Prostate gland (tissue), 2 donors: ENCODE measurements around the gene SINHCAF. TPM values are rescaled to one million over a fixed set of nuclear protein-coding genes. Genes with fewer than 3 reads are reported as not detected.

Experiments used
- DNase-seq: peaks from one replicate; pipeline ENCODE4 v3.0.0-alpha.2; 2019; ENCODE audit warnings: low spot score
- H3K27ac ChIP-seq, 2 donors: fragments of 200-600 bp; sonication (generic); 2 replicates each; pipeline ENCODE4 v1.5.1; 2017 to 2019
- H3K27me3 ChIP-seq: fragments of 200-600 bp; sonication (generic); replicated peaks from 2 replicates; pipeline ENCODE4 v1.5.1; 2019; ENCODE audit not compliant: insufficient read depth
- H3K36me3 ChIP-seq, 2 donors: fragments of 200-600 bp; sonication (generic); 1 replicate in 1 of 2; 2 replicates in 1 of 2; pipeline versions ENCODE4 v1.5.1 to v1.8.1; 2017 to 2019
- H3K4me1 ChIP-seq: fragments of 200-600 bp; sonication (generic); replicated peaks from 2 replicates; pipeline ENCODE4 v1.5.1; 2019
- H3K4me3 ChIP-seq, 2 donors: fragments of 200-600 bp; sonication (generic); 2 replicates each; pipeline ENCODE4 v1.5.1; 2017 to 2019
- H3K9me3 ChIP-seq: fragments of 200-600 bp; sonication (generic); 2 replicates; pipeline ENCODE4 v1.5.1; 2017
- POLR2A ChIP-seq: fragments of 450-650 bp; IDR thresholded peaks from one replicate; pipeline ENCODE4 v1.6.1; 2016; ENCODE audit warnings: antibody characterized with exemption, mild to moderate bottlenecking
- POLR2AphosphoS5 ChIP-seq: sonication (generic); formaldehyde crosslinking; IDR thresholded peaks from one replicate; pipeline ENCODE4 v1.6.1; 2017; ENCODE audit warnings: antibody characterized with exemption
- WGBS: methylation state at CpG from one replicate; pipeline ENCODE4 v1.1.5; 2018; 5-methylcytosine and 5-hydroxymethylcytosine counted together
- intact Hi-C: fragments of 100-400 bp; cut with DNase I; formaldehyde crosslinking; loops from one replicate; pipeline ENCODE4 v1.14.2; 2022
- total RNA-seq, 2 donors: library from RNA; depleted of rRNA; stranded (reverse); fragments of >200 nt; gene quantifications; one replicate each; pipeline ENCODE4 v1.1.0, GENCODE V29; 2016
- TF ChIP-seq, protein P1 (sequence below), 4 experiments: fragments of 200-600 bp in 2 of 4; fragments of 450-650 bp in 2 of 4; sonication (generic) in 2 of 4; IDR thresholded peaks; 1 replicate in 3 of 4; 2 replicates in 1 of 4; pipeline ENCODE4 v1.5.1; 2016 to 2019; ENCODE audit warnings: antibody characterized with exemption in 4 of 4, mild to moderate bottlenecking in 2 of 4, moderate library complexity in 2 of 4

The SINHCAF gene
- total RNA-seq, 2 donors from 2014 or later, result 69.1 to 74.1 TPM

DNA sequence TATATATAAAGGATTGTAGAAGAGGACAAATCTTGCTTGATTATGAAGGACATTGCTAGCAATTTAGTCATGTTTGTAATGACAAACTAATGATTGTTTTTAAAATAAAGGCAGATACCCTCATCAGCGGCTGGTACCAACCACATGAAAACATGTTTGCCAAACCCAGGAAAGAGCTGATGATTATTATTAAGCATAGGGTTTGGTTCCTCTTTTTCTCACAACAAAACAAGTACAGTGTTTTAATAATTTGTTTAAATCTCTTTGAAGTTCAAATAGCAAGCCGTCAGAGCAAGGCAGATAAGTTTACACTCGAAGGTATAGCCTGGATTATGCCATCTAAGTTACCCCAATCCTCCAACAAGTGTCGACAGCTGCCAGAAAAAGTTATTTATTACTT is 5.3 kb upstream of the SINHCAF start:
- intact Hi-C loops, result no loop called here
- Histone ChIP-seq H3K4me3 (no peak overlapping the region), H3K27me3 (no peaks in the 10 kb centered on the region), H3K4me1 (no peaks in the 10 kb centered on the region), H3K27ac (no peak overlapping the region), H3K9me3 (no peaks in the 10 kb centered on the region), H3K36me3 (no peaks in the 10 kb centered on the region)
- TF ChIP-seq POLR2A (no peak), POLR2AphosphoS5 (no peak)
- TF ChIP-seq, protein P1, sequence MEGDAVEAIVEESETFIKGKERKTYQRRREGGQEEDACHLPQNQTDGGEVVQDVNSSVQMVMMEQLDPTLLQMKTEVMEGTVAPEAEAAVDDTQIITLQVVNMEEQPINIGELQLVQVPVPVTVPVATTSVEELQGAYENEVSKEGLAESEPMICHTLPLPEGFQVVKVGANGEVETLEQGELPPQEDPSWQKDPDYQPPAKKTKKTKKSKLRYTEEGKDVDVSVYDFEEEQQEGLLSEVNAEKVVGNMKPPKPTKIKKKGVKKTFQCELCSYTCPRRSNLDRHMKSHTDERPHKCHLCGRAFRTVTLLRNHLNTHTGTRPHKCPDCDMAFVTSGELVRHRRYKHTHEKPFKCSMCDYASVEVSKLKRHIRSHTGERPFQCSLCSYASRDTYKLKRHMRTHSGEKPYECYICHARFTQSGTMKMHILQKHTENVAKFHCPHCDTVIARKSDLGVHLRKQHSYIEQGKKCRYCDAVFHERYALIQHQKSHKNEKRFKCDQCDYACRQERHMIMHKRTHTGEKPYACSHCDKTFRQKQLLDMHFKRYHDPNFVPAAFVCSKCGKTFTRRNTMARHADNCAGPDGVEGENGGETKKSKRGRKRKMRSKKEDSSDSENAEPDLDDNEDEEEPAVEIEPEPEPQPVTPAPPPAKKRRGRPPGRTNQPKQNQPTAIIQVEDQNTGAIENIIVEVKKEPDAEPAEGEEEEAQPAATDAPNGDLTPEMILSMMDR (IDR thresholded peaks at IDR 0.05), result no peak
- no peak for DNase-seq
- 74% methylated on average over 4 of the region's 4 CpGs for WGBS

DNA sequence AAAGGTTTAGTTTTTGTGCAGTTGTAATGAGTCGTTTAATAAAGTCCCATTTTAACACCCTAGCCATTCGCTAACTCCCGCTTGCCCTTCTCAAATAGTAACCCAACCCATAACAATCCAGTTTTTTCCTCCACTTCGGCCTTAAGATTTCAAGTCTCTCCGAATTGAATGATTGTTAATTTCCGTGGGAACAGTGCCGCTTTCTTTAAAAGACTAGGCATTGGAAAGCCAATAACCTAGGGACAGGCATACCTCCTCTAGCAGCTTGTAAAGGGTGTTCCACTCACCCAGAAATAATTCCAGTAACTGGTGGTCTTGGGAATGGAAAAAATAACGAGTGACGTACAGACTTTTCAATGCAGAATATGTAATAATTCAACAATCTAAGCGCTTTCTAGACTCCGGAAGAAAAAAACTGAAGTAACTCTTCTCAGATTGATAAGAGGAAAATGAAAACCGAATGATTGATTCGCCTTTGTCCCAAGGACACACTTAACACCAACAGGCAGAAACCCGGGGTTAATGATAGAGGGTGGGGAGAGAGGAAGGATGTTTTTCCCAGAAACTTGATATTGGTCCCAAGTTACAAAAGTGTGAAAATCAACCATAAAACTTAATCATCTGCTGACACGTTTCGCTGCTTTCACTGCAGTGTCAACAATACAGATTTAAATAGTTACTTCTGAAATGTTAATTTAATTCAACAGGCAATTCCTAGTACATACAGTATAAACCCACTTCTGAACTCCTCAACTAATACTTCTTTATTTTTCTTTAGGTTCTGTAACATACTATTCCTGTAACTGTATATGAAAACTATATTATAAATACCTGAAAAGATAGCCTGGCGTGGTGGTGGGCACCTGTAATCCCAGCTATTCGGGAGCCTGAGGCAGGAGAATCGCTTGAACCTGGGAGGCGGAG is 1.0 kb upstream of the SINHCAF start:
- TF ChIP-seq, protein P1 (IDR thresholded peaks at IDR 0.05), result no peak
- no peak for TF ChIP-seq POLR2A
- TF ChIP-seq POLR2AphosphoS5, result no peak
- H3K9me3 ChIP-seq, result no peaks in the 10 kb centered on the region
- intact Hi-C loops, result no loop called here
- H3K4me3 ChIP-seq, result peak overlapping the region in 1 of 2 donors; percentile 67
- H3K27ac ChIP-seq, result peak overlapping the region; percentile 92 to 93
- H3K27me3 ChIP-seq, result no peaks in the 10 kb centered on the region
- WGBS, result 50% methylated on average over 20 of the region's 20 CpGs
- no peaks in the 10 kb centered on the region for H3K36me3 ChIP-seq
- DNase-seq, result no peak
- no peaks in the 10 kb centered on the region for H3K4me1 ChIP-seq

DNA sequence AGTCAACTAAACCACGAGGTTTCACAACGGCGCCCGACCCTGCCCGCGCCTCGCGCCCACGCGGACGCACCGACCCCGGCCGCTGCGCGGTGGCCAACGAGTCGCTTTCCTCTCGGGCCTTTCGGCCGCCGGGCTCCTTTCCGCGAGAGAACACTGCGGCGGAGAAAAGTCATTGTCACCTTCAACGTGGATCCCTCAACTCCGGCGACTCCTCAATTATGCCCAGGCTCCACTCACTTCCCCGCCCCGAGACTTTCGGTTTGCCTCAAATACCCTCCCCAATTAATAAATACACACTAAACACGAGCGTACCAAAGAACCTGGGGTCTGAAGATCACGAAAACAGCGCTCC is 450 bp downstream of the SINHCAF start:
- no peaks in the 10 kb centered on the region for H3K4me1 ChIP-seq
- no peaks in the 10 kb centered on the region for H3K36me3 ChIP-seq
- H3K27ac ChIP-seq, result peak overlapping the region; percentile 92 to 93
- TF ChIP-seq POLR2A (no peak), POLR2AphosphoS5 (no peak)
- TF ChIP-seq, protein P1 (IDR thresholded peaks at IDR 0.05), result no peak
- intact Hi-C loops, result no loop called here
- peak overlapping the region; percentile 67 to 72 for H3K4me3 ChIP-seq
- no peak for DNase-seq
- no peaks in the 10 kb centered on the region for H3K27me3 ChIP-seq
- no peaks in the 10 kb centered on the region for H3K9me3 ChIP-seq
- WGBS, result 1% methylated on average over 36 of the region's 36 CpGs

DNA sequence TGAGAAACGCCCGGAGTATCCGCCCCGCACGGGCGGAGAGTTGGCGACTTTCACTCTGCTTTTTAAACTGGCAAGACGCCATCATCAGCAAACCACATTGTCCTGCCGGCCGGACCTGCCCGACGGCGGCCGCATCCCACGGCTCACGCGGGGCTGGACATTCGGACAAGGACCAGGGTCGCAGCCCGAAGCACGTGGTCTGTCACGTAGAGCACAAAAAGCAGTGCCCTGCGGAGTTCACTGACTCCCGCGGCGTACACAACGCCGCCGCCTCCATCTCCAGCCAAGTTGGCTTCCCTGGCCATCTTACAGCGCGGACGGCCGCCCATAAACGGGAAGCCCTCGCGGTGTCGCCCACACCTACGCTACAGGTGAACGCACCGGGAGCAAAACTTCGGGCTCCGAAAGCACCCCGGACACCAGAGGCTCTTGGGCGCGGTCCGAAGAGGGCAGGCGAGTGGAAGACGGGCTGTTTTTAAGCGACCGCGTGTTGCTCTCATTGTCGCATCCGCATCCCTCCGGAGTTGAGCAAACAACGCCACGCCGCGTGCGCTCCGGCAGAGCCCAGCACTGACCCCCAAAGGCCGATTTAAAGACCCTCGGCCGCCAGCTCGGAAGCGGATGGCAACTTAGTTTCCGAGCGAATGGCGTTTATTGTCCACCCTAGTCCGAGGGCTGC is 966 bp downstream of the SINHCAF start:
- H3K36me3 ChIP-seq, result no peaks in the 10 kb centered on the region
- DNase-seq, result peak; percentile 59
- intact Hi-C loops, result loop anchor here (5.0 kb wide), 1 partner anchor 48 kb away; no protein-coding TSS in a partner anchor
- H3K4me1 ChIP-seq, result no peaks in the 10 kb centered on the region
- under 1% methylated on average over 62 of the region's 69 CpGs for WGBS
- H3K9me3 ChIP-seq, result no peaks in the 10 kb centered on the region
- no peak for TF ChIP-seq POLR2A
- TF ChIP-seq, protein P1 (IDR thresholded peaks at IDR 0.05), result no peak
- no peak for TF ChIP-seq POLR2AphosphoS5
- H3K27ac ChIP-seq, result peak overlapping the region; percentile 92 to 93
- peak overlapping the region; percentile 67 to 72 for H3K4me3 ChIP-seq
- no peaks in the 10 kb centered on the region for H3K27me3 ChIP-seq
